Mesenchymal stem cell (in vitro differentiated cells and primary cell): ENCODE data around the gene PDE4B.
A peak's percentile ranks its signal among the peaks of the same experiment; 100 is the strongest.

ENCODE experiments used
- DNase-seq: peaks from one replicate; pipeline ENCODE4 v3.0.0-alpha.2; 2013
- H2AFZ ChIP-seq: one replicate; pipeline ENCODE4 v1.6.1; 2013; ENCODE audit warnings: low read depth, mild to moderate bottlenecking, control low read depth, inconsistent platforms, low read length, moderate library complexity
- H2AK5ac ChIP-seq: 2 replicates; pipeline ENCODE4 v1.6.1; 2013; ENCODE audit warnings: low read length, moderate library complexity, mild to moderate bottlenecking, inconsistent platforms; ENCODE audit not compliant: severe bottlenecking
- H2BK120ac ChIP-seq: one replicate; pipeline ENCODE4 v1.6.1; 2013; ENCODE audit warnings: low read depth, mild to moderate bottlenecking, inconsistent platforms, low read length, moderate library complexity
- H2BK12ac ChIP-seq, 2 experiments: one replicate each; pipeline ENCODE4 v1.6.1; 2013; ENCODE audit warnings: inconsistent platforms in 2 of 2, low read length in 2 of 2, mild to moderate bottlenecking in 2 of 2, moderate library complexity in 2 of 2, control low read depth in 1 of 2
- H2BK15ac ChIP-seq: one replicate; pipeline ENCODE4 v1.6.1; 2013; ENCODE audit warnings: mild to moderate bottlenecking, low read depth, inconsistent platforms; ENCODE audit not compliant: poor library complexity, severe bottlenecking
- H2BK5ac ChIP-seq: 2 replicates; pipeline ENCODE4 v1.6.1; 2013; ENCODE audit warnings: low read depth, mild to moderate bottlenecking, low read length, control low read depth, inconsistent platforms; ENCODE audit not compliant: poor library complexity, severe bottlenecking
- H3K14ac ChIP-seq, 2 experiments: one replicate each; pipeline ENCODE4 v1.6.1; 2013; ENCODE audit warnings: inconsistent platforms in 2 of 2, low read length in 2 of 2, control low read depth in 1 of 2, mild to moderate bottlenecking in 1 of 2, moderate library complexity in 1 of 2
- H3K18ac ChIP-seq, 2 experiments: one replicate each; pipeline ENCODE4 v1.6.1; 2013; ENCODE audit warnings: inconsistent platforms in 2 of 2, low read length in 2 of 2, control low read depth in 1 of 2, low read depth in 1 of 2, mild to moderate bottlenecking in 1 of 2
- H3K23ac ChIP-seq, 2 experiments: one replicate each; pipeline ENCODE4 v1.6.1; 2013; ENCODE audit warnings: inconsistent platforms in 2 of 2, low read length in 2 of 2, mild to moderate bottlenecking in 2 of 2, moderate library complexity in 2 of 2, control low read depth in 1 of 2
- H3K27ac ChIP-seq: 2 replicates; pipeline ENCODE4 v1.5.1; 2013; ENCODE audit warnings: mild to moderate bottlenecking, moderate library complexity, low read length, control low read depth, inconsistent platforms; ENCODE audit not compliant: poor library complexity, severe bottlenecking
- H3K27me3 ChIP-seq, 2 experiments: 2 replicates each; pipeline versions ENCODE4 v1.6.1 to v1.7.0; 2013; ENCODE audit warnings: low read length in 2 of 2, mild to moderate bottlenecking in 2 of 2, moderate library complexity in 2 of 2, control low read depth in 1 of 2, inconsistent platforms in 1 of 2; ENCODE audit not compliant: control insufficient read depth in 1 of 2, insufficient read depth in 1 of 2
- H3K36me3 ChIP-seq, 2 experiments: 2 replicates each; pipeline versions ENCODE4 v1.6.1 to v1.7.0; 2013; ENCODE audit warnings: low read length in 2 of 2, control low read depth in 1 of 2, inconsistent platforms in 1 of 2, low read depth in 1 of 2, mild to moderate bottlenecking in 1 of 2; ENCODE audit not compliant: insufficient read depth in 2 of 2, control insufficient read depth in 1 of 2
- H3K4ac ChIP-seq, 2 experiments: one replicate each; pipeline ENCODE4 v1.6.1; 2013; ENCODE audit warnings: inconsistent platforms in 2 of 2, low read length in 2 of 2, mild to moderate bottlenecking in 2 of 2, moderate library complexity in 2 of 2, control low read depth in 1 of 2, low read depth in 1 of 2
- H3K4me1 ChIP-seq: 2 replicates; pipeline ENCODE4 v1.6.1; 2013; ENCODE audit warnings: low read depth, low read length, control low read depth; ENCODE audit not compliant: control insufficient read depth, insufficient read depth
- H3K4me2 ChIP-seq: 2 replicates; pipeline ENCODE4 v1.6.1; 2013; ENCODE audit warnings: low read length, mild to moderate bottlenecking, inconsistent platforms; ENCODE audit not compliant: poor library complexity, severe bottlenecking
- H3K4me3 ChIP-seq, 2 experiments: 2 replicates each; pipeline versions ENCODE4 v1.5.1 to v1.7.0; 2013; ENCODE audit warnings: low read length in 2 of 2, mild to moderate bottlenecking in 2 of 2, control low read depth in 1 of 2, low read depth in 1 of 2; ENCODE audit not compliant: insufficient read depth in 1 of 2
- H3K79me1 ChIP-seq: replicated peaks from 2 replicates; pipeline ENCODE4 v1.6.1; 2013; ENCODE audit warnings: mild to moderate bottlenecking, control low read depth, low read length, inconsistent platforms; ENCODE audit not compliant: poor library complexity, severe bottlenecking
- H3K9ac ChIP-seq: 2 replicates; pipeline ENCODE4 v1.7.0; 2013; ENCODE audit warnings: mild to moderate bottlenecking, low read length, moderate library complexity
- H3K9me3 ChIP-seq: 2 replicates; pipeline ENCODE4 v1.7.0; 2013; ENCODE audit warnings: mild to moderate bottlenecking, low read length; ENCODE audit not compliant: control insufficient read depth
- H4K8ac ChIP-seq: one replicate; pipeline ENCODE4 v1.6.1; 2013; ENCODE audit warnings: inconsistent platforms, mild to moderate bottlenecking, low read length, moderate library complexity
- H4K91ac ChIP-seq: one replicate; pipeline ENCODE4 v1.6.1; 2013; ENCODE audit warnings: mild to moderate bottlenecking, low read length, inconsistent platforms
- WGBS: methylation state at CpG from one replicate; pipeline ENCODE4 v1.1.7; 2013; ENCODE audit warnings: mixed read lengths; 5-methylcytosine and 5-hydroxymethylcytosine counted together

PDE4B gene

GRCh38 chr1:66339944-66340343, 547.2 kb downstream of the PDE4B start:
- no peak overlapping the region for H3K4ac ChIP-seq
- no peak overlapping the region for H2BK12ac ChIP-seq
- H3K27ac ChIP-seq: no peak overlapping the region
- H4K8ac ChIP-seq: no peak overlapping the region
- peaks cover 3% of the 10 kb centered on the region for H3K4me1 ChIP-seq
- H3K18ac ChIP-seq: no peak overlapping the region
- H2BK15ac ChIP-seq: no peak overlapping the region
- WGBS: 24% methylated on average over 2 of the region's 2 CpGs
- peak; percentile 26 for DNase-seq
- H3K9ac ChIP-seq: no peak overlapping the region
- no peak overlapping the region for H4K91ac ChIP-seq
- H3K36me3 ChIP-seq: no peaks in the 10 kb centered on the region
- no peak overlapping the region for H2BK120ac ChIP-seq
- H3K79me1 ChIP-seq: no peaks in the 10 kb centered on the region
- H2BK5ac ChIP-seq: no peak overlapping the region
- no peak overlapping the region for H3K4me3 ChIP-seq
- H3K23ac ChIP-seq: no peak overlapping the region
- H3K4me2 ChIP-seq: no peak overlapping the region
- no peak overlapping the region for H2AK5ac ChIP-seq
- H3K14ac ChIP-seq: no peak overlapping the region
- no peak overlapping the region for H2AFZ ChIP-seq
- H3K9me3 ChIP-seq: no peaks in the 10 kb centered on the region
- H3K27me3 ChIP-seq: no peaks in the 10 kb centered on the region

DNA sequence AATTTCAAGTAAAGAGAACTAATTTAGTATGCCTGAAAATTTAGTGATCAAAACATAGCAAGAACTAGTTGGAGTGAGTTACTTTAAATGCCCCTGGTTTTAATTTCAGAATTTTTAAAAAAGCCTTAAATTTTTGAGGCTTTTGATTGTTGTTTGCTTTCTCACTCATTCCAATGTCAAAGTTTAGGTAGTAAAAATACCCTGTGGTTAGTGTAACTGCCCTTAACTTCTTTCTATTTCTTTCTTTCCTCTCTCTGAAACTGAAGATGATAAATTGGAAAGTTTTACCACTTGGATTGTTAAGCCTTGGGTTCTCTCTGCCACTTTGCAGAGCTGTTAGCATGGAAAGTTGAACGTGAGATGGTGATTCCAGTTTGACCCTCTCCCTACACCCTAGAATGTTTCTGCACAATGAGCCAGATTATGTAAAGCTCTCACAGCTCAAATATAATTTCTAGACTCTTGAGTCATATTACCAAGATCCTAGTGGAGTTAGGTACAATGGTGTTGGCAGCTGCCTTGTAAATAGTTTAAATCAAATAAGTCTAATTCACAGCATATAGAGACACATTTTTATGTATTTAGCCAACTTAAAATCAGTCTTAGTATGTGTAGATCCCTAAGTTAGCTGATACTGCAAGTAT, 548.9 kb downstream of the PDE4B start:
- Histone ChIP-seq H4K91ac (no peak overlapping the region), H3K14ac (no peak overlapping the region), H3K27me3 (no peaks in the 10 kb centered on the region), H3K9ac (no peak overlapping the region), H3K4me3 (no peak overlapping the region), H2BK12ac (no peak overlapping the region), H3K4me1 (no peaks in the 10 kb centered on the region), H3K27ac (no peak overlapping the region), H3K9me3 (no peaks in the 10 kb centered on the region), H3K23ac (no peak overlapping the region), H4K8ac (no peak overlapping the region), H2AK5ac (no peak overlapping the region), H2BK15ac (no peak overlapping the region), H2AFZ (no peak overlapping the region), H3K4me2 (no peak overlapping the region), H2BK5ac (no peak overlapping the region), H2BK120ac (no peak overlapping the region), H3K79me1 (peaks cover 3% of the 10 kb centered on the region), H3K36me3 (no peaks in the 10 kb centered on the region), H3K18ac (no peak overlapping the region), H3K4ac (no peak overlapping the region)
- no peak for DNase-seq
- 75% methylated on average over 1 of the region's 1 CpG for WGBS

- H3K18ac ChIP-seq: no peak overlapping the region
- H3K9me3 ChIP-seq: no peaks in the 10 kb centered on the region
- H3K4me1 ChIP-seq: no peaks in the 10 kb centered on the region
- H4K91ac ChIP-seq: no peak overlapping the region
- H2BK5ac ChIP-seq: no peak overlapping the region
- H3K4me2 ChIP-seq: no peak overlapping the region
- H4K8ac ChIP-seq: no peak overlapping the region
- no peaks in the 10 kb centered on the region for H3K36me3 ChIP-seq
- H2BK12ac ChIP-seq: no peak overlapping the region
- H2AFZ ChIP-seq: no peak overlapping the region
- no peak overlapping the region for H2BK120ac ChIP-seq
- no peak overlapping the region for H3K14ac ChIP-seq
- H3K4ac ChIP-seq: no peak overlapping the region
- H2BK15ac ChIP-seq: no peak overlapping the region
- peaks cover 3% of the 10 kb centered on the region for H3K79me1 ChIP-seq
- H3K9ac ChIP-seq: no peak overlapping the region
- H3K27ac ChIP-seq: no peak overlapping the region
- no peak overlapping the region for H3K23ac ChIP-seq
- DNase-seq: no peak
- 95% methylated on average over 6 of the region's 7 CpGs for WGBS
- H3K27me3 ChIP-seq: no peaks in the 10 kb centered on the region
- no peak overlapping the region for H3K4me3 ChIP-seq
- H2AK5ac ChIP-seq: no peak overlapping the region
Measured at GRCh38 chr1:66342707-66343106, 550.0 kb downstream of the PDE4B start.

DNA sequence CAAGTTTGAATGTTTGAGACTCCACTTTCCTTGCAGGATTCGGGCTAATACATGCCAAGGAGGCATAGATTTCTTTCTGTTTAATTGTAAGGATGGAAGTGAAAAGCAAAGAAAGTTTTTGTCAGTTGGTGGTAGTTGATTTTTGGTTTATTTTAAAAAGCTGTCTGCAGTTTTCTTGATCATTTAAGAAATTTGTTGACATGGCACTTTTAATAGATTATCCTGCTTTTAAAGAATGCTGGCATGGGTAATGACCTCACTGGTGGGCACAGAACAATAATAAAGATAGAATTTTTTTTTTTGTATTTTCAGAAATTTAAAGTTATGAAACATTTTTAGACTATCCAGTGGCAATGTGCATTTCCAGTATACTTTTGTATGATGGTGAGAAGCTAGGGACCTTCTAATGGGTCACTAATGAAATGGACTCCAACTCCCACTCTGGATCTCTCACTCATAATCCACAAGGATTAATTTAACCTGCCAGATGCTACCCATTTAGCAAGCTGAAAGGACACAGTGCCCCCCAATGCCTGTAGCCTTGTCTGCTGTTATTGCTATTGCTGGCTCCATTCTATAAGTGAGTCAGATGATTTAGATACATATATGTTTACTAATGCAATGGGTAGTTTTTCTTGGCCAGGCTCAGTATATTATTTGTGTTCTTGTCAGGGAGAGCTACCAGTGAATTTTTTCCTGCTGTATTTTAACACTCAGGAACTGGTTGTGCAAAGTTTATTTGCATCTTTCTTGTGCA, 551.1 kb downstream of the PDE4B start:
- Histone ChIP-seq H3K4me3 (no peak overlapping the region), H4K8ac (no peak overlapping the region), H3K9me3 (no peaks in the 10 kb centered on the region), H3K18ac (no peak overlapping the region), H3K4me2 (no peak overlapping the region), H2BK120ac (no peak overlapping the region), H3K9ac (no peak overlapping the region), H3K79me1 (peaks cover 3% of the 10 kb centered on the region), H3K36me3 (no peaks in the 10 kb centered on the region), H2BK12ac (no peak overlapping the region), H2AFZ (no peak overlapping the region), H3K27me3 (no peaks in the 10 kb centered on the region), H3K27ac (no peak overlapping the region), H3K23ac (no peak overlapping the region), H2AK5ac (no peak overlapping the region), H3K4me1 (no peaks in the 10 kb centered on the region), H2BK5ac (no peak overlapping the region), H4K91ac (no peak overlapping the region), H3K4ac (no peak overlapping the region), H3K14ac (no peak overlapping the region), H2BK15ac (no peak overlapping the region)
- WGBS: 95% methylated on average over 1 of the region's 1 CpG
- DNase-seq: no peak
